ENCODE results near the gene SMAD1. TPM values are rescaled to one million over a fixed set of nuclear protein-coding genes. Genes with fewer than 3 reads are reported as not detected.
A peak's percentile ranks its signal among the peaks of the same experiment; 100 is the strongest.

SMAD1 gene
- total RNA-seq, 2 experiments from 2014 or later: 9.7 to 11.5 TPM

GRCh38 chr4:145482209-145483037, 770 bp downstream of the SMAD1 start:
- H3K4me1 Mint-ChIP-seq (ENCODE audit: low read depth): peaks cover 8% of the 10 kb centered on the region
- ChIA-PET POLR2A (interaction anchor here (1.0 to 1.6 kb wide), 4 partner anchors 11 to 301 kb away, joined by 3 to 6 read pairs (median 4); partner anchors contain the start of gene MMAA), CTCF (no interaction called here)
- peak; percentile 63 for ATAC-seq (ENCODE audit: poor library complexity)
- no peaks in the 10 kb centered on the region for H3K27me3 Mint-ChIP-seq
- H3K27me3 ChIP-seq (ENCODE audit: control insufficient read depth in 1 of 2, insufficient read depth in 2 of 2, low read length in 2 of 2): peaks cover 10 to 16% of the 10 kb centered on the region in 2 experiments
- H3K27ac ChIP-seq (ENCODE audit: low read depth in 1 of 2, low read length in 2 of 2): no peak overlapping the region
- peak overlapping the region; percentile 53 for H3K4me3 ChIP-seq (ENCODE audit: low read length)
- peak in 5 of 14 experiments; percentile 1 to 37 (median 30) for DNase-seq
- peaks cover 12% of the 10 kb centered on the region for H3K4me1 ChIP-seq (ENCODE audit: insufficient read depth, low read length)
- intact Hi-C loops (cut with DNase I, micrococcal nuclease): loop anchor here (2.0 to 10.0 kb wide), 6 partner anchors 52 to 692 kb away; partner anchors contain the start of genes ABCE1 (in 1 of the 2), ANAPC10 (in 1 of the 2), LSM6 (in 1 of the 2) and OTUD4 (in 1 of the 2)
- H3K27ac Mint-ChIP-seq: no peak overlapping the region
- H3K36me3 ChIP-seq (ENCODE audit: insufficient read depth, low read length): no peaks in the 10 kb centered on the region
- H3K9me3 ChIP-seq (ENCODE audit: control insufficient read depth in 1 of 2, insufficient read depth in 1 of 2, low read length in 2 of 2): no peaks in the 10 kb centered on the region
- H3K4me3 Mint-ChIP-seq: no peak overlapping the region
- H3K36me3 Mint-ChIP-seq (ENCODE audit: low read depth): peaks cover 5% of the 10 kb centered on the region
- H3K9me3 Mint-ChIP-seq: no peaks in the 10 kb centered on the region
- TF ChIP-seq CTCF (IDR thresholded peaks at IDR 0.05): no peak

GRCh38 chr4:145483514-145483913, 1.9 kb downstream of the SMAD1 start:
- no peak for ATAC-seq (ENCODE audit: poor library complexity)
- Mint-ChIP-seq H3K9me3 (no peaks in the 10 kb centered on the region), H3K36me3 (ENCODE audit: low read depth) (peaks cover 5% of the 10 kb centered on the region), H3K27me3 (no peaks in the 10 kb centered on the region), H3K4me3 (no peak overlapping the region), H3K4me1 (ENCODE audit: low read depth) (peaks cover 8% of the 10 kb centered on the region), H3K27ac (no peak overlapping the region)
- no peaks in the 10 kb centered on the region for H3K9me3 ChIP-seq (ENCODE audit: control insufficient read depth in 1 of 2, insufficient read depth in 1 of 2, low read length in 2 of 2)
- H3K36me3 ChIP-seq (ENCODE audit: insufficient read depth, low read length): no peaks in the 10 kb centered on the region
- H3K4me1 ChIP-seq (ENCODE audit: insufficient read depth, low read length): peaks cover 12% of the 10 kb centered on the region
- no peak overlapping the region for H3K4me3 ChIP-seq (ENCODE audit: low read length)
- TF ChIP-seq CTCF (IDR thresholded peaks at IDR 0.05): no peak
- ChIA-PET POLR2A (interaction anchor here (1.0 to 1.6 kb wide), 5 partner anchors 10 to 302 kb away, joined by 3 to 6 read pairs (median 4); partner anchors contain the start of gene MMAA), CTCF (no interaction called here)
- no peak overlapping the region for H3K27ac ChIP-seq (ENCODE audit: low read depth in 1 of 2, low read length in 2 of 2)
- peaks cover 10 to 13% of the 10 kb centered on the region in 2 experiments for H3K27me3 ChIP-seq (ENCODE audit: control insufficient read depth in 1 of 2, insufficient read depth in 2 of 2, low read length in 2 of 2)
- DNase-seq: no peak
- intact Hi-C loops (cut with DNase I, micrococcal nuclease): loop anchor here (2.0 to 10.0 kb wide), 6 partner anchors 51 to 691 kb away; partner anchors contain the start of genes ABCE1 (in 1 of the 2), ANAPC10 (in 1 of the 2), LSM6 (in 1 of the 2) and OTUD4 (in 1 of the 2)

DNA sequence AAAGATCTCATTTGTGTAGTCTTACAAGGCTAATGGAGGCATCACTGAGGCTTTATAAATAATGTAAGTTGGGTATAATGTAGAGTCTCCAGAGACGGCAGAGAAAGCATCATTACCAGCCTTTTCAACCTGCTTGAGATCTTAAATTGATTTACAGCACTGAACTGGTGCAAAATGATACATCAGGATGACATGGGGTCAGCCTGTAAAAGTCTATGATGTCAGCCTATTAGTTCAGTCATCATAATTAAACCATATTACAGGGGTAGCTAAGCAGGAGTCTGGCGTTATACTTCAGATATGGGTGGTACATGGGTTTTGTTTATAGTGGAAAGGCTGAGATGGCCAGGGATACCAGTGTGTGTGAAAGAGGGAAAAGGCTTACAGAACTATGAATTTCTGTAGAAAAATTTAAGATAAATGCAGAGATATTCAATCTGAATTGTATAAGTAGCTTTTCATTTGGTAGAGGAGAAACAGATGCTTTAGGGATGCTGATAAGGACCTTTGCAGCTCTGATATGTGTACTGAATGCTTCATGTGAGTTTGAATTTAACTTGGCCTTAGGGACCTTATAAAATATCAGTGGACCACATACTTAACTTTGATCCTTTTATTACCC, 2.7 kb downstream of the SMAD1 start:
- intact Hi-C loops (cut with DNase I, micrococcal nuclease): loop anchor here (5.0 to 10.0 kb wide), 4 partner anchors 243 to 690 kb away; partner anchors contain the start of genes ABCE1 (in 1 of the 2), ANAPC10 (in 1 of the 2), LSM6 (in 1 of the 2) and OTUD4 (in 1 of the 2)
- ChIA-PET CTCF (no interaction called here), POLR2A (interaction anchor here (0.6 to 1.5 kb wide), 3 partner anchors 134 to 453 kb away, joined by 3 to 5 read pairs (median 4); partner anchors contain the start of gene MMAA)
- Mint-ChIP-seq H3K27ac (no peak overlapping the region), H3K9me3 (no peaks in the 10 kb centered on the region), H3K4me1 (ENCODE audit: low read depth) (peaks cover 8% of the 10 kb centered on the region), H3K36me3 (ENCODE audit: low read depth) (peaks cover 5% of the 10 kb centered on the region), H3K4me3 (no peak overlapping the region), H3K27me3 (no peaks in the 10 kb centered on the region)
- no peak for TF ChIP-seq CTCF (IDR thresholded peaks at IDR 0.05)
- Histone ChIP-seq H3K4me1 (ENCODE audit: insufficient read depth, low read length) (peaks cover 12% of the 10 kb centered on the region), H3K27me3 (ENCODE audit: control insufficient read depth in 1 of 2, insufficient read depth in 2 of 2, low read length in 2 of 2) (peaks cover 10 to 12% of the 10 kb centered on the region in 2 experiments), H3K9me3 (ENCODE audit: control insufficient read depth in 1 of 2, insufficient read depth in 1 of 2, low read length in 2 of 2) (no peaks in the 10 kb centered on the region), H3K27ac (ENCODE audit: low read depth in 1 of 2, low read length in 2 of 2) (no peak overlapping the region), H3K4me3 (ENCODE audit: low read length) (no peak overlapping the region), H3K36me3 (ENCODE audit: insufficient read depth, low read length) (no peaks in the 10 kb centered on the region)
- ATAC-seq (ENCODE audit: poor library complexity) (no peak), DNase-seq (no peak)
